Adipose tissue (tissue), 3 donors: ENCODE measurements around the gene HSP90B1. TPM values are rescaled to one million over a fixed set of nuclear protein-coding genes. Genes with fewer than 3 reads are reported as not detected.

Experiments used
- H3K27ac ChIP-seq: one replicate; pipeline ENCODE4 v1.5.1; 2013; ENCODE audit warnings: low read depth, low read length
- WGBS, 3 donors: extraction: QIAGEN DNeasy Blood & Tissue Kit; methylation state at CpG; one replicate each; pipeline ENCODE4 v1.1.7; 2013; 5-methylcytosine and 5-hydroxymethylcytosine counted together
- polyA plus RNA-seq, 3 donors: library from polyadenylated mRNA; stranded (reverse); fragments of 200-250 nt; gene quantifications; one replicate each; pipeline ENCODE4 v1.2.3, GENCODE V29; 2013
- donor health status: healthy with polysubstance abuse.
- donor health status: Bipolar disorder and iron deficiency.
- donor health status: healthy.

Gene HSP90B1
- polyA plus RNA-seq, 3 donors: 309 to 379 (median 310) TPM

DNA sequence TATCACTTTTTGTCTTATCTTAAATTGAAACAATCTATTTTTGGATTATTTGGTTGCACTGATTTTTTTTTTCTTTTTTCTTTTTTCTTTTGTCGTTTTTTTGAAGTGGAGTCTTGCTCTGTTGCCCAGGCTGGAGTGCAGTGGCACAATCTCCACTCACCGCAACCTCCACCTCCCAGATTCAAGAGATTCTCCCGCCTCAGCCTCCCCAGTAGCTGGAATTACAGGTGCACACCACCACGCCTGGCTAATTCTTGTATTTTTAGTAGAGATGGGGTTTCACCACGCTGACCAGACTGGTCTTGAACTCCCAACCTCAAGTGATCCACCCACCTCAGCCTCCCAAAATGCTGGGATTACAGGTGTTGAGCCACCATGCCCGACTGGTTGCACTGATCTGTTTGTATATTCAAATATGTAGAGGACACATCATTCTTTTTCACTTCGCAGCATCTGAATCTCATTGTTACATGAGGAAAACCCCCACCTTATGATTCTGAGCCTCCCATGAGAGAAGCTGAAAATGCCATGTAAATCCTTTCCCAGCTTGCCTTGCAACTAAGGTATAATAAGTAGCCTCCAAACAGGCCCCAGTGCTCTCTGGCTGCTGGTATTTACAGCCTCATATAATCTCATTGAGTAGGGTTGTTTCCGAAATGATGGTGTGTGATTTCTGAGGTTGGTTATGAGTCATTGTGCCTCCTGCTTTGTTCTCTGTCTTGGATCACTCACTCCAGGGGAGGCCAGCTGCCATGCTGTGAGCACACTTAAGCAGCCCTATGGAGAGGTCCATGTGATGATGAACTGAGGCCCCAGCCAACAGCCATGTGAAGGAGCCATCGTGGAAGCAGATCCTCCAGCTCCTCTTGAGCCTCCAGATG, 5.2 kb upstream of the HSP90B1 start:
- H3K27ac ChIP-seq: no peak overlapping the region
- 78 to 89% (median 82%) methylated on average over 9 of the region's 9 CpGs for WGBS, 3 donors

DNA sequence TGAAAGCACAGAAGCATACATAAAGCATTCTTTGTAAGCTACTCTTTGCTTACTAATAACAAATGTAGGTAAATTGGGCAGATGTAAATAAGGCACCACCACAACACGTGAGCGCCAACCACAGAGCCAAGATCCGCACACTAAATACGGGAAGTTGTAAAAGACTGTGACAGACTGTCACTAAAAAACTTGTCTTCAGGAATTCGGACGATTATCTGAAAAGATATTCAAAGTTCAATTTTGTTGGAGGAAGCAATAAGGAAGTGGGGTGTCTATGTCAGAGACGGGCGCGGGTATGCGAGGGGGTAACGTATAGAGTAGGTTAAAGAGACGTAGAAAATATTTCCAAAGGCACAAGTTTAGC, 1.5 kb upstream of the HSP90B1 start:
- no peak overlapping the region for H3K27ac ChIP-seq
- 8 to 21% (median 13%) methylated on average over 12 of the region's 12 CpGs for whole genome bisulfite sequencing, 3 donors

DNA sequence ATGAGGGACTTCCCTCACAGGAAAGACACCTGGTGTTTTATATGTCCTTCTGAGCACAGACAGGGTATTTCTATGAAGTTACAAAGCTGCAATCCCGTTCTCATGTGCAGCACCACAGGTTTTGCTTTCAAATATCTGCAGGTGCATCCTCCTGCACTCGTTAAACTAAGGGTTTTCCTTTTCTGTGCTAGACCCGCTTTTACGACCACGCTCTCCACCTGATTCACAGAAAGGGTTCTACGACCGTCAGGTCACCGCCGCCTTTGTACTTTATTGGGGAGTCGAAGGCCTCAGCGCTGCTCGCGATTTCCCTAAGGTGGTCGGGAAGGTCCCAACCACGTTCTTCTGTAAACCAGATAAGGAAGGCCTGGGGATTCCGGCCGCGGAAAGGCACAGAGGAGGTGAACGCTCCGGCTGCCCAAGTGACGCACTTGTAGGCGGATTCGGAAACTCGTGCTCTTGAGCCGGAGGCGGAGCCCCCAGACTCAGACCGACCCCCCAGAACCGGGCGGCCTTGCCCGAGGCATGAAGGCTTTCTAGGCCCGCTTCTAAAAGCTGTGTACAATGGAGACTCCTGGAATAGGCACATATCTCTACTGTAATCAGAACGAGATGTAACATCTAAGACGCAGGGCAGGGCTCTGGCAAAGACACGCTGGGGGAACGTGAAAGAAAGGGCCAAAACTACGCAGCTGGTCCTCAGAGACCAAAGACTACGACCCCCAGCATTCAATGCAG, 995 bp upstream of the HSP90B1 start:
- 0 to 1% (median 1%) methylated on average over 37 of the region's 37 CpGs for WGBS, 3 donors
- peak overlapping the region; percentile 56 for H3K27ac ChIP-seq

DNA sequence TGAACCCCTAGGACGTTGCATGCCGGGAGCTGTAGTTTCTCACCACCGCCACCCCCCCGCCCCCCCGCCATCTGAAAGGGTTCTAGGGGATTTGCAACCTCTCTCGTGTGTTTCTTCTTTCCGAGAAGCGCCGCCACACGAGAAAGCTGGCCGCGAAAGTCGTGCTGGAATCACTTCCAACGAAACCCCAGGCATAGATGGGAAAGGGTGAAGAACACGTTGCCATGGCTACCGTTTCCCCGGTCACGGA, 501 bp upstream of the HSP90B1 start:
- peak overlapping the region; percentile 56 for H3K27ac ChIP-seq
- 0% methylated on average over 18 of the region's 18 CpGs for WGBS, 3 donors

DNA sequence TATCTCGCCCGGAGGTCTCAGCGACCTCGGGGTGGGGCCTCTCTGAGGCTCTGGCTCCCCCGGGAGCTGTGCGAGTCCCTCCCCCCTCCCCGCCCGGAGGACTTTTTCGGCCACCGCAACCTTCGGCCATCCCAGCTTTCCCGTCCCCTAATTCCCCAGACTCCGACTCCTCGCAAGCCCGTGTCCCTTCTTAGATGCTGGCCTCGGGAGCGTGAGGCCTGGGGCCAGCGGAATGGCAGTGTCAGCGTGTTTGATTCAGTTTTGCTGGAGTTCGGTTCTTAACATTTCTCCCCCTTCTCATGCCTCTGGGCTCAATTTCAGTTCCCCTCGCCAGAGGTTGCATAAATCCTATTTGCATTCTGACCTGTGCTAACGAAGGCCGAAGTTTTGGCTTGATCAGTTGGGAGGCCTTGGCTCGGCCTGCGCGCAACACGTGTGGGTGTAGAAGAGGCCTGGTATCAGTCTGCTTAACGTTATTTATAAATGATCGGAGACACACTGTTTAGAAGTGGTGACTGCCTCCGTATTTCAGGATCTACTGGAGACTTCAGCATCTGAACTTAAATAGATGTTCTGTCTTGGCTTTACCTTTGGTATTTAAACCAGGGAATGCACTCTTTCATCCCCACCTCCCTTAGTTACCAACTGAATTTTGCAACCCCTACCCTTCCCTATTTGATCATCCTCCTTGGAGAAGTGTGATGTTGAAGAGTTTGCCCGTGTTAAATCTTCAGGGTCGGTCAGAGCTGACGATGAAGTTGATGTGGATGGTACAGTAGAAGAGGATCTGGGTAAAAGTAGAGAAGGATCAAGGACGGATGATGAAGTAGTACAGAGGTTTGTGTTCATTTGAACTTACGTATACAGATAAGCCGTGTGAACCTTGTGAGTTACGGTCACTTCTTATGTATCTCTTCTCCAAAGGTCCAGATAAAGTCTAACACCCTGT, 851 bp downstream of the HSP90B1 start:
- H3K27ac ChIP-seq: no peak overlapping the region
- 1% methylated on average over 37 of the region's 37 CpGs for WGBS, 3 donors

DNA sequence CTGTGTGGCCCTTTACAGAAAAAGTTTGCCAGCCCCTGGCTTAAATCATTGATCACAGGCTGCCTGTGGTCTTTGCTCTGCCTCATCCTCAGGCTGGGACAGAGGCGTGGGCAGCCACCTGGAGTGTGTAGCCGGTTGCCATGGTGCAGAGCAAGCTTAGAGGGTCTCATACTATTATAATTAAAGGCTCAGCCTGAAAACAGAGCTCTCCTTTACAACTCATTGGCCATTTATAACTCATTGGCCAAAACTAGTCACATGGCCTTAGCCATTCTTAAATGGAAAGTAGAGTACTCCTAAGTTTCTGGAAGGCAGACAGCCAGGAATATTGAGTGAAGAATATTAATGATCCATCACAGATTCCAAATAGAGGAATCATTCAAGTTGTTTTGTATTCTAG, 3.0 kb downstream of the HSP90B1 start:
- no peak overlapping the region for H3K27ac ChIP-seq
- WGBS, 3 donors: 62 to 85% (median 77%) methylated on average over 2 of the region's 2 CpGs

DNA sequence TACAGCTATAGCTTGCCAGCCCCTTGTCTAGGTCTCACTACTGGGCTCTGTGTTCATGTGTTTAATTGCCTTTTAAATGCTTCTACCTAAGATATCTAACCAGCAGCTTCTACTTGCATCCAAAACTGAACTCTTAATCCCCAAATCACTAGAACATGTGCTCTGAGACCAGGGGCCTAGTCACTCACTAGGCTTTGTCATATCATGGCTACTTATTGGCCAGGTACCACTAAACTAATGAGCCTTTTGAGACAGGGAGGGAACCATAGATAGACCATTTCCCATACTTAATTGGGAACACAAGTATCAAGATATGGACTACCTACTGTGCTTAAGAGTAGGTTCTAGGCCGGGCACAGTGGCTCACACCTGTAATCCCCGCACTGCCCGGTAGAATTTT, 6.5 kb downstream of the HSP90B1 start:
- H3K27ac ChIP-seq: no peak overlapping the region
- WGBS, 3 donors: 90 to 94% (median 93%) methylated on average over 3 of the region's 3 CpGs

DNA sequence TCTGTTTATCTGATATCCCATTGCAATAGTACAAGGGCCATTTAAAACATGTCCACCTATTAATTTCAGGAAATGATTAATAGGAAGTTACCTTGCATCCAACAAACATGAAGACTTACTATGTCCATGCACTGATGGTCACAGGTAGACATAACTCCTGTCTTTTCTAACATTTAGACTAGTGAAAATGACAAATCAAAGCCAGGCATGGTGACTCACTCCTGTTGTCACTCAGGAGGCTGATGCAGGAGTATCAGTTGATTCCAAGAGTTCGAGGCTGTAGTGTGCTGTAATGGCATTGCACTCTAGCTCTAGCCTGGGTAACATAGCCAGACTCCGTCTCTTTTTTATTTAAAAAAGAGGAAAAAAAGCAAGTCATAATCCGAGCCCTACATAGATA, 14.8 kb downstream of the HSP90B1 start:
- no peak overlapping the region for H3K27ac ChIP-seq
- WGBS, 3 donors: 71 to 77% (median 73%) methylated on average over 3 of the region's 3 CpGs

DNA sequence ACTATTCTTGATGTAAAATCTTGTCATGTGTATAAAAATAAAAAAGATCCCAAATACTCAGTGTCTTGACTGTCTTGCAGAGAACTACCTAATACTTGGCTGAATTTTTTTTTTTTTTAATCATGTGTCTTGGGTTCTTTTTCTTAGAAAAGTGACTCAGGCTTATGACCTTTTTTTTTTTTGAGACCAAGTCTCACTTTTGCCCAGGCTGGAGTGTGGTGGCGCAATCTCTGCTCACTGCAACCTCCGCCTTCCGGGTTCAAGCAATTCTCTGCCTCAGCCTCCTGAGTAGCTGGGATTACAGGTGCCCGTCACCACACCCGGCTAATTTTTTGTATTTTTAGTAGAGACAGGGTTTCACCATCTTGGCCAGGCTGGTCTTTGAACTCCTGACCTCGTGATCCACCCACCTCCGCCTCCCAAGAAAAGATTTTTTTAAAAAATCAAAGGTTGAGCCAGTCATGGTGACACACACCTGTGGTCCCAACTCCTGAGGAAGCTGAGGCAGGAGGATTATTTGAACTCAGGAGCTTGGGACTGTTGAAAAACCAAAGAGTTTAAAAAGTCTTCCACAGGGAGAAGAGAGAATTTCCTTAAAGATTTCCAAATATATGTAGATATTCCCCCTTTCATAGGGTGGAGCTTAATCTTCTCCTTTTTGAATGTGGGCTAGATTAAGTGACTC, 17.8 kb downstream of the HSP90B1 start:
- 82 to 93% (median 90%) methylated on average over 7 of the region's 7 CpGs for WGBS, 3 donors
- H3K27ac ChIP-seq: no peak overlapping the region

DNA sequence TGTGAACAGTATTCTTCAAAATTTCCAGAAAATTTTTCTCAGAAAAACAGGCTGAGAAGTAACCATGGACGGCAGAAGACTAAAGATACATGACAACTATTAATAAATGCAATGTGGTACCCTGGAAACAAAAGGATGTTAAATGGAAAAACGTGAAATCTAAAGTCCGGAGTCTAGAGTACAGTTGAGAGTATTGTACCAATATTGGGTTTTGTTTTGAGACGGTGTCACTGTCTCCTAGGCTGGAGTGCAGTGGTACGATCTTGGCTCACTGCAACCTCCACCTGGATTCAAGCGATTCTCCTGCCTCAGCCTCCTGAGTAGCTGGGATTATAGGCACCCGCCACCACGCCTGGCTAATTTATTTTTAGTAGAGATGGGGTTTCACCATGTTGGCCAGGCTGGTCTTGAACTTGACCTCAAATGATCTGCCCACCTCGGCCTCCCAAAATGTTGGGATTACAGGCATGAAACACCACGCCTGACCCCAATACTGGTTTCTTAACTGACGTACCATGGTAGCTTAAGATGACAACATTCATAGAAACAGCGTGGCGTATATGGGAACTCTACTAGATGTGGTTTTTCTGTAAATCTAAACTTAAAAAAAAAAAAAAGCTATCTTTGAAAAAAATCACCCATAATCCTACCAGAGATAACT, 18.7 kb downstream of the HSP90B1 start:
- no peak overlapping the region for H3K27ac ChIP-seq
- 78 to 81% (median 79%) methylated on average over 13 of the region's 13 CpGs for WGBS, 3 donors

DNA sequence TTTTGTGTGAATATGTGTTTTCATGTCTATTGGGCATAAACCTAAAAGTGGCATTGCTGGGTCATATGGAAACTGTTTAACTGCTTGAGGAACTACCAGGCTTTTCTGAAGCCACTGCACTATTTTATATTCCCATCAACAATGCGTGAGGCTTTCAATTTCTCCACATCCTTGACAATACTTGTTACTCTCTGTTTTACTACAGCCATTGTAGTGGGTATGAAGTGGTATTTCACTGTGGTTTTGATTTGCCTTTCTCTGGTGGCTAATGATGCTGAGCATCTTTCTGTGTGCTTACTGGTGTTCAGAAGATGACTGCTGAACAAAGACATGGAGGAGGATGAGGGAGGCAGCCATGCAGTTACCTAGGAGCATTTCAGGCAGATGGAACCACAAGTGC, 22.3 kb downstream of the HSP90B1 start:
- WGBS, 3 donors: 41 to 55% (median 50%) methylated on average over 1 of the region's 1 CpG
- no peak overlapping the region for H3K27ac ChIP-seq

DNA sequence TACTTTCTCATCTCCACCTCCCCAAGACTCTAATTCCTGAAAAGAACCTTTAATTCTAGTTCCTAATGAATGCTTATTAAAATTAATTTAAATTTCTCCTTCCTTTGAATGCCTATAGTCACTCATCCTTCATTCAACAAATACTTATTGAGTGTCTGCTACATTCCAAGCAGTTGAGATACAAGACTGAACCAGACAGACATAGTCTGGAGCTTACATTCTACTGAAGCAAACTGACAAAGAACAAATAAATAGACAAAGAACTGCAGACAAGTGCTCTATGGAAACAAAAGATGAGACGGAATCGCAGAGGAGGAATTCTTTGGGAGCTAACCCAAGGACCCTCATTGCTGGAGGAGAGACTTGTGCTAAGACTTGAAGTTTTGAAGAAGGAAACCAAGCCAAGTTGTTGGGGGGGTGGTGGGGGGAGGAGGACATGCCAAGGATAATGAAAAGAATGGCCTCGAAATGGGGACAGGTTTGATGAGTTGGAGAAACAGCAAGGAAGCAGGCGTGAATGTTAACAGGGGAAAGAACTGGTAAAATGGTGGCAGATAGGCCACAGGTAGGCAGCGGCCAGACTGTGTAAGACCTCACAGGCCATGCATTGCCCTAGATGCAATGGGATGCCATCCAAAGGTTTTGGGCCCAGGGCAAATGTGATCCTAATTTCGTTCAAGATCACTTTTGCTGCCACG, 25.8 kb downstream of the HSP90B1 start:
- H3K27ac ChIP-seq: no peak overlapping the region
- 15 to 29% (median 28%) methylated on average over 7 of the region's 7 CpGs for WGBS, 3 donors

DNA sequence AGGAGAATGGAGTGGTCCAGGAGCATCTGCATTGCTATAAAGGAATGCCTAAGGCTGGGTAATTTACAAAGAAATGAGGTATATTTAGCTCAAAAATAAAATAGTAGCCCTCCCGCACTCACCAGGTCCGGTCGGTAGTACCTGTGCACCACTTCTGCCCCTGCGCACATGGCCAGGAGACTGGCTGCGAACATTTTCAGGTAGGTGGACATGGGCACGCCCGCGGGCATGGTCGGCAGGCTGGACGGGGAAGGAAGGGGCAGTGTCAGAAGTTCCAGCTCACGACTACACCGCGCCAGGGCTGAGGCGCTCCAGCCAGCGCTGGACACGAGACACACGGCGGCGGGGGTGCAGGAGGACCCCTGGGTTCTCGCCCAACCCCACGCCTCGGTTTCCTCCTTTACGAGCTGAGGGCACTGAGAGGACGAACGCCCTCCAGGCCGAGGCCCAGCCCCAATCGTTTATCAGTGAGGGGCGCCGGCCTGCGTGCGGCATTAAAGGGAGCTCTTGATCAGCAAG, 26.4 kb downstream of the HSP90B1 start:
- no peak overlapping the region for H3K27ac ChIP-seq
- WGBS, 3 donors: 0 to 1% (median 0%) methylated on average over 30 to 31 of the region's 31 CpGs

DNA sequence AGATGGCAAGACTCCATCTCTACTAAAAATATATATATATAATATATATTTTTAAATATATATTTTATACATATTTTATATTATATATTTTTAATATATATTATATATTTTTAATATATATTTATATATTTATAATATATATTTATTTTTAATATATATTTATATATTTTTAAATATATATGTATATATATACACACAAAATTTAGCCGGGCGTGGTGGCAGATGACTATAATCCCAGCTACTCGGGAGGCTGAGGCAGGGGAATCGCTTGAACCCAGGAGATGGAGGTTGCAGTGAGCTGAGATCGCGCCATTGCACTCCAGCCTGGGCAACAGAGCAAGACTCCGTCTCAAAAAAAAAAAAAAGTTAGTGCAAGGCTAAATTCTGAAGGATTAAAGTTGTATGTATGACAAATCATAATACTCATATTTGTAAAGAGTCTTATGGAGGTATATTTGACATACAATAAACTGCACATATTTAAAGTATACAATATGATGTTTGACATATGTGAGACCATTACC, 27.7 kb downstream of the HSP90B1 start:
- 78 to 92% (median 88%) methylated on average over 7 of the region's 7 CpGs for WGBS, 3 donors
- H3K27ac ChIP-seq: no peak overlapping the region

DNA sequence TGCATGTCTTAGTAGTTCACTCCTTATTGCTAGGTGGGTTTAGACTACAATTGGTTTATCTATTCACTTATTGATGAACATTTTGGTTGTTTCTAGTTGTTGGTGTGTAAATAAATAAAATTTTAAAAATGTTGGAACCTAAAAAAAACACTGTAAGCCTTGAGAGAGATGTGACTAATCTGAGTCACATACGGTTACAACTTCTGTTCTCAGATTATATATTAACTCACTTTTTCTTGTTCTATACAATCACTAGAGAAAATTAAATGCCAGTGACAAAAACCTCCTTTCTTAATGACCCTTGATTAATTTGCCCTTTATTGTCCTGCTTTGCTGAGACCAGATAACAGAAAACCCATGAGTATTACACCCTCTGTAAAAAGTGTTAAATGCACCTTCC, 28.4 kb downstream of the HSP90B1 start:
- H3K27ac ChIP-seq: no peak overlapping the region
- WGBS, 3 donors: 40 to 87% (median 83%) methylated on average over 1 of the region's 1 CpG

DNA sequence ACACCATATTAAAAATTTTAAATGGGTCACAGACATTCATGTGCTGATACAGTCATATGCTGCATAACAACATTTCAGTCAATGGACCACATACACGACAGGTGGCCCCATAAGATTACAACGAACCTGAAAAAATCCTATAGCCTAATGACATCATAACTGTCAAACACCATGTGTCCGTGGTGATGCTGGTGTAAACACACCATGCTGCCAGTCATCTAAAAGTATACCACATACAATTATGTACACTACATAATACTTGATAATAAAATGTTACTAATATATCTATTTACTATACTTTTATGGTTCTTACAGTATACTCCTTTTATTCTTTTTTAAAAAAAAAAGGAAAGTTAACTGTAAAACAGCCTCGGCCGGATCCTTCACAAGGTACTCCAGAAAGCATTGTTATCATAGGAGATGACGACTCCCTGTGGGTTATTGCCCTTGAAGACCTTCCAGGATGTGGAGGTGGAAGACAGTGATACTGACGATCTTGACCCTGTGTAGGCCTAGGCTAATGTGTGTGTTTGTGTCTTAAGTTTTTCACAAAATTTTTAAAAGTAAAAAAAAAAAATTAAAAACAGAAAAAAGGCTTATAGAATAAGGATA, 30.5 kb downstream of the HSP90B1 start:
- H3K27ac ChIP-seq: no peak overlapping the region
- 58 to 68% (median 64%) methylated on average over 7 of the region's 7 CpGs for WGBS, 3 donors

DNA sequence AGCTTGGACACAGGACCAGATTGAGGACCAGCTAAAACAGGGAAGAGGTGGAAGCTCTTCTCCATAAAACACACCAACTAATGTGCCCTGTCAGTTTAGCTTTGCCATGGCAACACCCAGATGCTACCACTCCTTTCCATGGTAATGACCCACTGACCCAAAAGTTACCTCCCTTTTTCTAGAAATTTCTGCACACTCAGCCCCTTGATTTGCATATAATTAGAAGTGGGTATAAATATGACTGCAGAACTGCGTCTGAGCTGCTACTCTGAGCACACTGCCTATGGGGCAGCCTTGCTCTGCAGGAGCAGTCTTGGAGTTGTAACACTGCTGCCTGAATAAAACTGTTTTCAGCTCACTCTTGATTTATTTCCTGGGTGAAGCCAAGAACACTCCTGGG, 32.3 kb downstream of the HSP90B1 start:
- 42 to 67% (median 46%) methylated on average over 1 of the region's 1 CpG for whole genome bisulfite sequencing, 3 donors
- no peak overlapping the region for H3K27ac ChIP-seq
